Thymus (tissue), 11 donors: ENCODE measurements around the gene KRT73. TPM values are rescaled to one million over a fixed set of nuclear protein-coding genes. Genes with fewer than 3 reads are reported as not detected.
"Not testable (repeated sequence)": the region's sequence is repeated elsewhere in the genome, so short reads cannot be mapped to it uniquely, and the experiment has no call there.

ENCODE experiments used
- DNase-seq, 9 donors: peaks; one replicate each; pipeline ENCODE4 v3.0.0-alpha.2; 2013; ENCODE audit warnings: low spot score in 9 of 9, low read depth in 6 of 9, missing footprints in 1 of 9
- H3K27ac ChIP-seq, 2 donors: one replicate each; pipeline ENCODE4 v1.5.1; 2013; ENCODE audit warnings: control low read depth in 1 of 2, low read depth in 1 of 2, low read length in 1 of 2, mild to moderate bottlenecking in 1 of 2, moderate library complexity in 1 of 2
- H3K27me3 ChIP-seq, 2 donors: one replicate each; pipeline ENCODE4 v1.5.1; 2013; ENCODE audit warnings: low read length in 1 of 2; ENCODE audit not compliant: control insufficient read depth in 2 of 2, insufficient read depth in 1 of 2
- H3K36me3 ChIP-seq, 2 donors: one replicate each; pipeline ENCODE4 v1.5.1; 2013; ENCODE audit warnings: low read length in 1 of 2, mild to moderate bottlenecking in 1 of 2, moderate library complexity in 1 of 2; ENCODE audit not compliant: control insufficient read depth in 2 of 2, insufficient read depth in 2 of 2
- H3K4me1 ChIP-seq, 2 donors: one replicate each; pipeline ENCODE4 v1.5.1; 2013; ENCODE audit warnings: low read length in 2 of 2; ENCODE audit not compliant: control insufficient read depth in 2 of 2, insufficient read depth in 2 of 2
- H3K4me3 ChIP-seq, 2 donors: one replicate each; pipeline ENCODE4 v1.5.1; 2013; ENCODE audit warnings: low read length in 2 of 2, control low read depth in 1 of 2, mild to moderate bottlenecking in 1 of 2
- H3K9me3 ChIP-seq, 2 donors: one replicate each; pipeline ENCODE4 v1.5.1; 2013; ENCODE audit warnings: low read length in 1 of 2, mild to moderate bottlenecking in 1 of 2; ENCODE audit not compliant: control insufficient read depth in 2 of 2, insufficient read depth in 1 of 2
- WGBS: extraction: QIAGEN DNeasy Blood & Tissue Kit; methylation state at CpG from one replicate; pipeline ENCODE4 v1.1.7; 2013; 5-methylcytosine and 5-hydroxymethylcytosine counted together
- polyA plus RNA-seq: library from polyadenylated mRNA; stranded (reverse); fragments of 200-250 nt; gene quantifications from one replicate; pipeline ENCODE4 v1.2.3, GENCODE V29; 2013
- total RNA-seq: library from RNA; stranded (reverse); fragments of 120-200 nt; gene quantifications from one replicate; pipeline ENCODE4 v1.2.4, GENCODE V29; 2013
- donor health status: healthy.

The KRT73 gene
- total and polyA plus RNA-seq, 2 donors: 0.28 to 1.9 TPM

DNA sequence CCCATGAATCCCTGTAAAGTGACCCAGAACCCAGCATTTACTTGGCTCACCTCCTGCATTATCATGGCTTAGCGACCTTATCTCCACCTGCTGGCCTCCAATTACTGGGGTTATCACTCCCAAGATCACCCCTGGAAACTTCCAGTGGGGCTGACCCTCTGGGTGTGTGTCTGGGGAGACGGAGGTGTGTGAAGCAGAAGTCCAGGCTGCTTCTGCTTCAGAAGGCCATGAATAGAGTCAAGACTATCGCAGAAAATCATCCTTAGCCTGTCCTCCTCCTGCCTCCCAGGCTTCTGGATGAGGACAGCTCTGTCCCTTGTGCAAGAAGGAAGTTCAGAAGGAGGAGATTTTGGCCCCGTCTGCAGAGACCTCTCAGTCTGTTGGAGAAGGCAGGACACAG lies 16.7 kb downstream of the KRT73 start:
- Histone ChIP-seq H3K36me3 (no peaks in the 10 kb centered on the region), H3K4me1 (peaks cover 0 to 8% of the 10 kb centered on the region in 2 donors), H3K27me3 (peaks cover 15 to 48% of the 10 kb centered on the region in 2 donors), H3K4me3 (no peak overlapping the region), H3K27ac (no peak overlapping the region), H3K9me3 (no peaks in the 10 kb centered on the region)
- DNase-seq: no peak
- 77% methylated on average over 4 of the region's 4 CpGs for WGBS

DNA sequence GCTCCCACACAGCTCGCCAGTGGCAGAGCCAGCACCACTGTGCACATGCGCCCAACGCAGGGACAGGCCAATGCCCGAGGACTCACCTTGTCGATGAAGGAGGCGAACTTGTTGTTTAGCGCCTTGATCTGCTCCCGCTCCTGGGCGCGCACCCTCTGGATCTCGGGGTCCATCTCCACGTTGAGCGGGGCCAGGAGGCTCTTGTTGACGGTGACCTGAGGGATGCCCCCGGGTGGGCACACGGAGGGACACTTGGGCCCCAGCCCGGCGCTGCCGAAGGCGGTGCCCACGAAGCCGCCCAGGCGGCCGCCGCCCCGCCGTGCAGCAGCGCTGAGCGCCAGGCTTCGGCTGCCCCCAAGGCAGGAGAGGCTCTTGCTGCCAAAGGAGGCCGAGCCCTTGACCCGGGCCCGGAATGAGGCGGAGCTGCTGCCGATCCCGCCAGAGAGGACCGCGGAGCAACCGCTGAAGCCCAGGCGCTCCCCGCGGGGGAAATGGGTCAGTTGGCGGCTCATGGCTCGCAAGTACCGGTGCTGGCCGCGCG lies 17.3 kb downstream of the KRT73 start, which contains the start of gene KRT72:
Gene KRT72, minus strand, starts transcription at position 523 of the 541 bp plus-strand sequence. Its CDS starts 11 bp downstream, at position 512.
- H3K27me3 ChIP-seq: peaks cover 15 to 51% of the 10 kb centered on the region in 2 donors

DNA sequence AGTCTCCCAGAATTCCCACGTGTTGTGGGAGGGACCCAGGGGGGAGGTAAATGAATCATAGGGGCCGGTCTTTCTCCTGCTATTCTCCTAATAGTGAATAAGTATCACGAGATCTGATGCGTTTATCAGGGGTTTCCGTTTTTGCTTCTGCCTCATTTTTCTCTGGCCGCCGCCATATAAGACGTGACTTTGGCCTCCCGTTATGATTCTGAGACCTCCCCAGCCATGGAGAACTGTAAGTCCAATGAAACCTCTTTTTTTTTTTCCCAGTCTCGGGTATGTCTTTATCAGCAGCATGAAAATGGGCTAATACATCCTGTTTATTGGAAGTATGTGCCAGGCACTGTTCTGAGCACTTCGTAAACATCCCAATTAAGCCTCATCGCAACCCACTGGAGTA lies 17.9 kb downstream of the KRT73 start:
- Histone ChIP-seq H3K27me3 (peaks cover 15 to 51% of the 10 kb centered on the region in 2 donors), H3K27ac (no peak overlapping the region), H3K4me1 (peaks cover 0 to 6% of the 10 kb centered on the region in 2 donors), H3K9me3 (no peaks in the 10 kb centered on the region), H3K36me3 (no peaks in the 10 kb centered on the region), H3K4me3 (no peak overlapping the region)
- 93% methylated on average over 12 of the region's 12 CpGs for WGBS
- no peak for DNase-seq

More for the DNA sequence above, 17.3 kb downstream of the KRT73 start, which contains the start of gene KRT72:
- no peak within 1 kb of the TSS for H3K27ac ChIP-seq
- H3K4me3 ChIP-seq: no peak within 1 kb of the TSS
- WGBS: 40% methylated on average over 48 of the region's 48 CpGs
- DNase-seq: no peak
- H3K4me1 ChIP-seq: peaks cover 0 to 8% of the 10 kb centered on the region in 2 donors
- H3K9me3 ChIP-seq: no peaks in the 10 kb centered on the region
- H3K36me3 ChIP-seq: no peaks in the 10 kb centered on the region

DNA sequence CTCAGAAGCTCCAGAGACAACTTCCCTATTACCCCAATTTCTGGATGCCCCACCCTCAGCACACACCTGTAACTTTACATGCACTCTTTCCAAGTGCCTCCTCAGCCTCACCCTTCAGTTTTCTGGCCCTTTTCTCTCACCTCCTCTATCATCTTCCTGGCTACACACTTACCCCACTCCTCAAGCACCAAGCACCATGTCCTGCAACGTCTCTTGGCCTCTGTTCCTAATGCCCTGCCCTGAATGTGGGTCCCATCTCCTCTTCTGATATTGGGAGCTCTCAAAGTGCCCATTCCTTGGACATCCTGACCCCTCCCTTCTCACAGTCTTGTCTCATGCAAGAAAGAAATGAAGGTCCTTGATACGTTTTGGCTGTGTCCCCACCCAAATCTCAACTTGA lies 18.3 kb downstream of the KRT73 start:
- peaks cover 15 to 51% of the 10 kb centered on the region in 2 donors for H3K27me3 ChIP-seq

DNA sequence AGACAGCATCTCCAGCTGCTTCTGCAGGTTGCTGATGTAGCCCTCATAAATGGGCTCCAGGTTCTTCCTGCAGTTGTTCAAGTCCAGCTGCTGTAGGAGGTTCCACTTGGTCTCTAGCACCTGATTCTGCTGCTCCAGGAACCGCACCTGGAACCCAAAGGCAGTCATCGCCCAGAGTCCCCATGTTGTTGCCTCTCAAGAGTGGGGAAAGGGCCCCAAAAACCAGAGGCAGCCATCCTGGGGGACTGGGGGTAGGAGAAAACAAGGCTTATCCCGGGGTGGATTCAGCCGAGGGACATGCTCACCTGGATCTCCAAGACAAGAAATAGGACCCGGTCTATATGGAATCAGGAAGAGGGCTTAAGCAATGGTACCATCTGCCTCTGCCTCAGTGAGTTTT lies 19.4 kb downstream of the KRT73 start:
- Histone ChIP-seq H3K4me1 (no peaks in the 10 kb centered on the region), H3K4me3 (no peak overlapping the region), H3K27ac (no peak overlapping the region), H3K36me3 (no peaks in the 10 kb centered on the region), H3K9me3 (no peaks in the 10 kb centered on the region), H3K27me3 (peaks cover 15 to 51% of the 10 kb centered on the region in 2 donors)
- DNase-seq: no peak
- 96% methylated on average over 5 of the region's 5 CpGs for WGBS

More for the DNA sequence above, 18.3 kb downstream of the KRT73 start:
- no peak for DNase-seq
- Histone ChIP-seq H3K4me3 (no peak overlapping the region), H3K4me1 (peaks cover 0 to 5% of the 10 kb centered on the region in 2 donors), H3K36me3 (no peaks in the 10 kb centered on the region), H3K9me3 (no peaks in the 10 kb centered on the region), H3K27ac (no peak overlapping the region)
- WGBS: 79% methylated on average over 2 of the region's 2 CpGs

DNA sequence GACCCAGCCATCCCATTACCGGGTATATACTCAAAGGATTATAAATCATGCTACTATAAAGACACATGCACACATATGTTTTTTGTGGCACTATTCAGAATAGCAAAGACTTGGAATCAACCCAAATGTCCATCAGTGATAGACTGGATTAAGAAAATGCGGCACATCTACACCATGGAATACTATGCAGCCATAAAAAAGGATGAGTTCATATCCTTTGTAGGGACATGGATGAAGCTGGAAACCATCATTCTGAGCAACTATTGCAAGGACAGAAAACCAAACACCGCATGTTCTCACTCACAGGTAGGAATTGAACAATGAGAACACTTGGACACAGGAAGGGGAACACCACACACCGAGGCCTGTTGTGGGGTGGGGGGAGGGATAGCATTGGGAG lies 24.1 kb downstream of the KRT73 start:
- WGBS: 95% methylated on average over 4 of the region's 4 CpGs
- H3K27me3 ChIP-seq: peaks cover 0 to 18% of the 10 kb centered on the region in 2 donors
- not testable (repeated sequence) for H3K4me3 ChIP-seq, H3K36me3 ChIP-seq, H3K27ac ChIP-seq, H3K9me3 ChIP-seq, DNase-seq, H3K4me1 ChIP-seq

DNA sequence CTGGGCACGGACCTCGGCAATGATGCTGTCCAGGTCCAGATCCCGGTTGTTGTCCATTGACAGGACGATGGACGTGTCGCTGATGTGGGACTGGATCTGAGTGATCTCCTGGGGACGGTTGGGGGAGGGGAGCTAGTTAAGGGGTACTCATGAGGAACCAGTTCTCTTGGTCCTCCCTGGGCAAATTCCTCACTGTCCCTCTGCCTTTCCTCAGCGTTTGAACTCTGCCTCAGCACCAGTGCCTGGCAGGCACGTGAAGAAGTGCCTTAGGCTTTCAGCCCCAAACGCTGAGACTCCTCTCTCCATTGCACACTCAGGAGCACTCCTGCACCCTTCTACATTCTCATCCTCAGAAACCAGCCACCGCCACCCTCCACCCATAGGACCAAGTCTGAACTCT lies 26.8 kb downstream of the KRT73 start:
- Histone ChIP-seq H3K9me3 (no peaks in the 10 kb centered on the region), H3K27ac (no peak overlapping the region), H3K36me3 (no peaks in the 10 kb centered on the region), H3K4me3 (no peak overlapping the region), H3K4me1 (peaks cover 0 to under 1% of the 10 kb centered on the region in 2 donors), H3K27me3 (peaks cover 0 to 7% of the 10 kb centered on the region in 2 donors)
- no peak for DNase-seq
- 98% methylated on average over 11 of the region's 11 CpGs for WGBS

- Histone ChIP-seq H3K27me3 (peaks cover 0 to 6% of the 10 kb centered on the region in 2 donors), H3K36me3 (no peaks in the 10 kb centered on the region), H3K4me1 (peaks cover 0 to 13% of the 10 kb centered on the region in 2 donors), H3K27ac (no peak overlapping the region), H3K9me3 (no peaks in the 10 kb centered on the region), H3K4me3 (no peak overlapping the region)
- WGBS: 95% methylated on average over 6 of the region's 6 CpGs
- no peak for DNase-seq
Measured at GRCh38 chr12:52590021-52590420, 28.3 kb downstream of the KRT73 start.

- peaks cover 0 to 14% of the 10 kb centered on the region in 2 donors for H3K4me1 ChIP-seq
- DNase-seq: no peak
- 95% methylated on average over 17 of the region's 17 CpGs for WGBS
- no peak overlapping the region for H3K27ac ChIP-seq
- no peak overlapping the region for H3K4me3 ChIP-seq
- H3K9me3 ChIP-seq: no peaks in the 10 kb centered on the region
- peaks cover 0 to 7% of the 10 kb centered on the region in 2 donors for H3K27me3 ChIP-seq
- H3K36me3 ChIP-seq: no peaks in the 10 kb centered on the region
Measured at GRCh38 chr12:52587563-52587962, 30.8 kb downstream of the KRT73 start.
